B cell (primary cell): ENCODE results near the gene BNIP2.
"Not testable (repeated sequence)": the region's sequence is repeated elsewhere in the genome, so short reads cannot be mapped to it uniquely, and the experiment has no call there.

Experiments used
- CTCF ChIP-seq: fragments of 200-600 bp; IDR thresholded peaks from one replicate; pipeline ENCODE4 v1.8.0; 2022; ENCODE audit warnings: antibody characterized with exemption, mild to moderate bottlenecking
- EZH2 ChIP-seq: IDR thresholded peaks from 2 replicates; pipeline ENCODE4 v1.6.1; 2012; ENCODE audit warnings: borderline replicate concordance, low read depth, mild to moderate bottlenecking, moderate library complexity, low read length; ENCODE audit not compliant: insufficient read depth, poor library complexity, severe bottlenecking

- not testable (repeated sequence) for TF ChIP-seq CTCF, EZH2
Observed at GRCh38 chr15:59698065-59698464, 8.9 kb upstream of the BNIP2 start.
